T47D (cell line): Measurements from ENCODE around the gene COPS9.

ENCODE experiments used
- DNase-seq, 2 experiments: peaks; one replicate each; pipeline versions ENCODE4 v3.0.0 to v3.0.0-alpha.2; 2011 to 2012; ENCODE audit warnings: low read depth in 1 of 2, low spot score in 1 of 2
- JUND ChIP-seq: IDR thresholded peaks from 2 replicates; pipeline ENCODE4 v1.6.1; 2012; ENCODE audit warnings: low read depth
- in situ Hi-C: cut with HindIII; loops from 2 replicates; pipeline ENCODE4 v1.10.0; 2016; ENCODE audit warnings: low sequenced_read_pairs, low pct_unique_long_range_greater_than_20kb

Gene COPS9

GRCh38 chr2:240151477-240152031, 15.4 kb upstream of the COPS9 start:
- no peak for DNase-seq
- in situ Hi-C loops: no loop called here
- TF ChIP-seq JUND: no peak

GRCh38 chr2:240149943-240150784, 14.1 kb upstream of the COPS9 start:
- no peak for TF ChIP-seq JUND
- in situ Hi-C loops: no loop called here
- DNase-seq: peak; percentile 40 to 69

GRCh38 chr2:240147911-240148587, 11.9 kb upstream of the COPS9 start:
- in situ Hi-C loops: no loop called here
- no peak for DNase-seq
- TF ChIP-seq JUND: no peak

- DNase-seq: no peak
- in situ Hi-C loops: no loop called here
- no peak for TF ChIP-seq JUND
These were observed 11.3 kb upstream of the COPS9 start for GRCh38 chr2:240147382-240147781.

GRCh38 chr2:240146627-240147278, 10.6 kb upstream of the COPS9 start:
- no peak for TF ChIP-seq JUND
- in situ Hi-C loops: no loop called here
- no peak for DNase-seq

DNA sequence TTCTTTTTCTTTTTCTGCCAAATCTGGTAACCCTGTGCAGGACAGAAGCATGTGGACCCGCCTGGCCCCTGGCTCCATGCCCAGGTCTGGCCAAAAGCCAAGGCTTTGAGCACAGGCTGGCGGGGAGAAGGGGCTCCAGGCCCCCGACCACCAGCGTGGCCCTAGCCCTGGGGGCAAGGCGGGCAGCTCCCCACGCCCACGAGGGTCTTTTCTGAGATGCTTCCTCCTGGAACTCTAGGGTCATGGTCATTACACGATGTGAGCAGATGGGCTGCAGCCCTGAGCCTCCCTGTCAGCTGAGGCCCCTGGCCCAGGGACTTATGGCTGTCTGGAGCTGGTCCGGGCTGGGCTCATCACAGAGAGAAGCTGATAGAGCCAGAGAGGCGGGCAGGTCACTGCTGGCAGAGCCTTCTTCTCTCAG, 10.0 kb upstream of the COPS9 start:
- in situ Hi-C loops: no loop called here
- no peak for TF ChIP-seq JUND
- DNase-seq: no peak

- DNase-seq: no peak
- no peak for TF ChIP-seq JUND
- in situ Hi-C loops: no loop called here
These were observed 9.4 kb upstream of the COPS9 start for GRCh38 chr2:240145461-240145860.

DNA sequence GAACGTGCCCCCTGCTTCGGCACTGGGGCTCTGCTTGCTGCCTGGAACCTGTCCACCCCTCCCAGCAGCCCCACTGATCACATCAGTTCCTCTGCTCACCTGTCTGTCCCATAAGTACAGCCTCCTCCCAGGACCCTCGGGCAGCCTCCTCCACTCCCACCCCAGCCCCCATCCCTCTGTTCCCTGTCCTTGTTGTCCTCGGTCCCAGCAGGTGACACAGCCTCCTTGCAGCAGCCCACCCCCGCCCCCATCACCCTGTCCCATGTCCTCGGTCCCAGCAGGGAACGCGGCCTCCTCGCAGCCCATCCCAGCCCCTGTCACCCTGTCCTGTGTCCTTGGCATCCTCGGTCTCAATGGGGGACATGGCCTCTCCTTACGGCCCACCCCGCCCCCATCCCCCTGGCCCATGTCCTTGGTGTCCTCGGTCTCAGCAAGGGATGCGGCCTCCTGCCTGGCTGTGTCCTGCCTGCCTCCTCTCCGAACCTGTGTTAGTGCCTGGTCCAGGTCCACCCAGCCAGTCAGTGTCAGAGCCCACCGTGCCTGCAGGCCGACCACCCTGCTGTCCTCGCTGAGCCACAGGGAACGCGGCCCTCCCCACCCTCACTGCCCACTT, 8.7 kb upstream of the COPS9 start:
- TF ChIP-seq JUND: no peak
- in situ Hi-C loops: no loop called here
- DNase-seq: no peak

DNA sequence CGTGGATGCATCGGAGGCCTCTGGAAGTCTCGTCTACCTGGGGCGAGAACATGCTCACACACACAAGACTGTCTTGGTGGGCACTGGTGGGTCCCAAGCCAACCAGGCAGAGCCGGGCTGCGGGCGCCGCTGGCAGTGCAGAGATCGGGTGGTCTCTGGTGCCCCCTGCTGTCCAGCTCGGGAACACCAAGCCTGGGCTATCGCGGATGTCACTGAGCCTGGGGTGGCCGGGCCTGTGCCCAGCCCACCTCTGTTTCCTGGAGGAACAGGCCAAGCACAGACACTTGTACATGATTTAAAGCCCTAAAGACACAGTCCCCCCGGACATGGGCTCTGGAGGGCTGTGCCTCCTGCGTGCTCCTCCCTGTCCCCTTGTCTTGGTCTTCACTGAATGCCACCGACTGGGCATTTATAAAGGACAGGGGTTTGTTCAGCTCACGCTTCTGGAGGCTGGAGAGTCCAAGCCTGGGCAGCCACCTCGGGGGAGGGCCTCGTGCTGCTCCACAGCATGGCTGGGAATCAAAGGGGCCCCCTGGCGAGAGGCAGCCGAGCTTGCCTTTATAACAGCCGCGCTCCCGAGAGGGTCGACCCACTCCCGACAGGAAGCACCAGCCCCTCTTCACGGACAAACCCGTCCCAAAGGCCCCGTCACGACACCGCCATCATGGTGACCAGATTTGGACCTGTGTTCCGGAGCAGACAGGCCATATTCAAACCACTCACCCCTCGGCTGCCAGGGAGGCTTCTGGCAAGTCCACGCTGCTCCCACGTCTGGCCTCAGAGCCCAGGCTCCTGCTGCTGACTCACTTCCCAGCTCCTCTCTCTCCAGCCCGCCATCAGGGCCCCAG, 7.9 kb upstream of the COPS9 start:
- in situ Hi-C loops: no loop called here
- TF ChIP-seq JUND: no peak

GRCh38 chr2:240143276-240143675, 7.2 kb upstream of the COPS9 start:
- in situ Hi-C loops: no loop called here
- TF ChIP-seq JUND: no peak

More for the DNA sequence above, 7.9 kb upstream of the COPS9 start:
- DNase-seq: peak; percentile 37 to 80

GRCh38 chr2:240142859-240143258, 6.8 kb upstream of the COPS9 start:
- DNase-seq: no peak
- TF ChIP-seq JUND: no peak
- in situ Hi-C loops: no loop called here

More at GRCh38 chr2:240143276-240143675, 7.2 kb upstream of the COPS9 start:
- no peak for DNase-seq
